GM12864 (cell line): ENCODE results near the gene RPS15.
"Not testable (repeated sequence)": the region's sequence is repeated elsewhere in the genome, so short reads cannot be mapped to it uniquely, and the experiment has no call there.

Source experiments
- DNase-seq: peaks from one replicate; pipeline ENCODE4 v3.0.0-alpha.2; 2011; ENCODE audit warnings: low read depth
- H3K4me3 ChIP-seq: 2 replicates; pipeline ENCODE4 v1.5.1; 2011; ENCODE audit warnings: mild to moderate bottlenecking, low read depth, low read length, control low read depth
- TF ChIP-seq, protein P1 (sequence below): IDR thresholded peaks from 2 replicates; pipeline ENCODE4 v1.5.1; 2011; ENCODE audit warnings: low read depth, mild to moderate bottlenecking, moderate library complexity, low read length, control low read depth, inconsistent platforms; ENCODE audit errors: missing control alignments

RPS15 gene

DNA sequence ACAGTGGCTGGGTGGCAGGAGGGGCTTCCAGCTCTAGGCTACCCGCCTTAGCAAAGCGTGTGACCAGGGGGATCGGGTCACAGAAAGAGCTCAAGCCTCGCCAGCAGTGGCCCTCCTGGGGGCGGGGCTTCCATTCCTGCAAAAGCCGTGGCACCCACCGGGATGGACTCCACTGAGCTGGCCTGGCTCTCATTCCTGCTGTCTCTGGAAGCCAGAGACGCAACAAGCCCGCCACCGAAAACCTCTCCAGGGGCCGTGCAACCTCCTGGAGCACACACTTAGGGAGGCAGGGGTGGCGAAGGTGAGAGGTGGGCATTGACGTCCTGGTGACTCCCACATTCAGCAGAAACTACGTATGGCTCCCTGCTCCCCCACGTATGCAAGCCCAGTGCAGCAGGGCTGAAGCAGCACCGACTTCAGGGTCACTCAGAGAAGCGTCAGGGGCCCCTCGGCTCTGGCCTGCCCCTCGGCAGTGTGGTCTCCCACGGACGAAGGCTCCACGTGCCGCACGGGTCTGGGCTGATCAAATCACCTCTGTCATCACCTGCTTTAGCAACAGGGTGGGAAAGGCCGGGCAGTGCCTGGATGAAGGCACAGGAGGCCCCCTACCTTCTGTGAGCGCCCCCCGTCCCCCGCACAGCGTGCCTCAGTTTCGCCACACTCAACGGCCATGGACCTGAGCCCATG, 37.7 kb downstream of the RPS15 start:
- no peak overlapping the region for H3K4me3 ChIP-seq
- DNase-seq = no peak
- TF ChIP-seq, protein P1, sequence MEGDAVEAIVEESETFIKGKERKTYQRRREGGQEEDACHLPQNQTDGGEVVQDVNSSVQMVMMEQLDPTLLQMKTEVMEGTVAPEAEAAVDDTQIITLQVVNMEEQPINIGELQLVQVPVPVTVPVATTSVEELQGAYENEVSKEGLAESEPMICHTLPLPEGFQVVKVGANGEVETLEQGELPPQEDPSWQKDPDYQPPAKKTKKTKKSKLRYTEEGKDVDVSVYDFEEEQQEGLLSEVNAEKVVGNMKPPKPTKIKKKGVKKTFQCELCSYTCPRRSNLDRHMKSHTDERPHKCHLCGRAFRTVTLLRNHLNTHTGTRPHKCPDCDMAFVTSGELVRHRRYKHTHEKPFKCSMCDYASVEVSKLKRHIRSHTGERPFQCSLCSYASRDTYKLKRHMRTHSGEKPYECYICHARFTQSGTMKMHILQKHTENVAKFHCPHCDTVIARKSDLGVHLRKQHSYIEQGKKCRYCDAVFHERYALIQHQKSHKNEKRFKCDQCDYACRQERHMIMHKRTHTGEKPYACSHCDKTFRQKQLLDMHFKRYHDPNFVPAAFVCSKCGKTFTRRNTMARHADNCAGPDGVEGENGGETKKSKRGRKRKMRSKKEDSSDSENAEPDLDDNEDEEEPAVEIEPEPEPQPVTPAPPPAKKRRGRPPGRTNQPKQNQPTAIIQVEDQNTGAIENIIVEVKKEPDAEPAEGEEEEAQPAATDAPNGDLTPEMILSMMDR = no peak

DNA sequence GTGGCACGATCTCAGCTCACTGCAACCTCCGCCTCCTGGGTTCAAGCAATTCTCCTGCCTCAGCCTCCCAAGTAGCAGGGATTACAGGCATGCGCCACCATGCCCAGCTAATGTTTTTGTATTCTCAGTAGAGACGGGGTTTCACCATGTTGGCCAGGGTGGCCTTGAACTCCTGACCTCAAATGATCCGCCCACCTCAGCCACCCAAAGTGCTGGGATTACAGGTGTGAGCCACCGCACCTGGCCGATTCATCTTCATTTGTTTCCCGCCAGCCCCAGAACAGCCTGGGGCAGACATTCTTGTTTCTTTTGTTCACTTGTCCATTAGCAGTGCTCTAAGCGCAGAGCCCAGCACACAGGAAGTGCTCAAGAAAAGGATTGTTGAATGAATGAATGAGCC, 38.9 kb downstream of the RPS15 start:
- not testable (repeated sequence) for H3K4me3 ChIP-seq

DNA sequence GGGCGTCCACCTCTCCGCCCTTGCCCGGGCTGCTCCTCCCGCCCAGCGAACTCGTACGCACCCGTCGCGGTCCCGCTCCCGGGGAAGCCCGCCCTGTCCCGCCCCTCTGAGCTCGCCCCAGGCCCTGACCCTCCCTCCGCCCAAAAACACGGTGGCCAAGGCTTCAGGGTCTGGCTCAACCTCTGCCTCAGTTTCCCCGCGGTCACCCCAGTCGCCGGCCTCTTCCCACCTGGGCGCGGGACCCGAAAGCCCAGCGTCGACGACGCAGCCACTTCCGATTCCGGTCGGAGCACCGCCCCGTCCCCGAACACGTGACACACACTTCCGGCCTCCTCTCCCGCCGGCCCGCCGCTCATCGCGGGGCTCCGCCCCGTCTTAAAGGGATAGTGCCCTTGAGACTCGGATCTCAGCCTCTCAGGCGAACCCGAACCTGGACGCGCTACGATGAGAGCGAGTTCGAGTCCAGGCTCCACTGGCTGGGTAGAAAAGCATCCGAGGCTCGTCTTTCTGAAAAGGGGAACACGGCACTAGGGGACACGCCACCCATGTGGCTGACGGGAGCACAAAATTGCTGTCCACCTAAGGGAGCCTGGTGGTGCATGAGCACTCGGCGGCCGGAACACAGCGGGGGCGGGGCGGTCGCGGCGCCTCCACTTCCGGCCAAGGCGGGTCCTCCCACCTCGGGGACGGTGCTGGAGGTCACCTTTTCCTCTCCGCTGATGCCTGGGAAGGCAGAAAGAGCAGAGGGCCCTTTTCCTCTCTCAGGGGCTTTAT, 40.9 kb downstream of the RPS15 start, which contains the start of gene C19orf25:
Gene C19orf25 (minus strand): TSS at position 282 of the 774 bp plus-strand sequence. CDS start 312 bp downstream, outside the sequence.
- peak; percentile 79 for DNase-seq
- TF ChIP-seq, protein P1 = no peak
- H3K4me3 ChIP-seq = peak within 1 kb of the TSS; percentile 73

More for the DNA sequence above, 38.9 kb downstream of the RPS15 start:
- DNase-seq = not testable (repeated sequence)

DNA sequence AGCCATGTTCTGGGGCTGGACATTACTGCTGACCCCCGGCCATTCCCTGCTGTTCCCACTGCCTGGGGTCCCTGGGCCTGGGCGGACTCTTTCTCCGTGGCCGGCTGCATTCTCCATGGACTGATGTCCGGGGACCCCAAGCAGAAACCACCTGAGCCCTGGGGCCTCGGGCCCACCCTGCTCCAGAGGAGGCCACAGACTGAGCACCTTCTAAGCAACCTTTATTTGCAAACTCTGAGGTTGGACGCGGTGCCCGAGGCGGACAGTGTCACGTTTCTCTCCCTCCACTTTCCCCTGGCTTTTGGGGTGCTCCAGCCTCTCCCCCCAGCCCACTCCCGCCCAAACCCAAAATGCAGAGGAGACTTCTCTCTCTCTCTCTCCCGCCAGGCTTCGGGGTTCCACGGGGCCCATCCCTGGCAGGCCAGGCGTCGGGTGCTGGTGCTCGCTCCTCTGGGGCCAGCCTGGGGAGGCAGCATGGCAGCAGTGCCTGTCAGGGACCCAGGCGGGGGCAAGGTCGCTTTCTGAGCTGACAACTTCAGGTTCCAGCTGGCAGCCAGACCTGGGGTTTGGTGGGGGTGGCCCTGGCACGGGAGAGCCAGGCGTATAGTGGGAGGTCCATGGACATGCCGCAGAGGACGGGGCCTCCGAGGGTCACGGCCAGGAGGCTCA, 43.2 kb downstream of the RPS15 start:
- H3K4me3 ChIP-seq = no peak overlapping the region
- no peak for DNase-seq
- TF ChIP-seq, protein P1 = no peak

DNA sequence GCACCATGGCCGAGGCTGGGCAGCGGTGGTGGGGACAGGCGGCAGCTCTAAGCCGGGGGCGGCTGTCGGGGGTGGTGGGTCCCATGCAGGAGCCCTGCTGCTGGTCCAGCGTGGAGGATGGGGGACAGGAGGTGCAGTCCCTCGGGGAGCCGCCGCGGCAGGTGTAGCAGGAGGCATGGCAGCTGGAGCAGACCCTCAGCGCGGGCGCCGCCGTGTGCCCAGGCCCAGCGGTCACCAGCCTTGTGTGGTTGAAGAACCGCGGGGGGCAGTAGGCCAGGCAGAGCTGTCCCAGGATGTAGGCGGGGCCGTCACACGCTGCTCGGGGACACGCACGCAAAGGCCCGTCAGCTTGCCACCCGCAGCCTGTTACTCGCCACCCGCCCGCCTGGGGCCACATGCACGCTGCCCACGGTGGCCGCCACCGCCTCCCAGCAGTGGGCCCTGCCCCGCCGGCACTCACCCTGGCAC, 43.7 kb downstream of the RPS15 start:
- no peak overlapping the region for H3K4me3 ChIP-seq
- TF ChIP-seq, protein P1 = no peak
- DNase-seq = no peak

DNA sequence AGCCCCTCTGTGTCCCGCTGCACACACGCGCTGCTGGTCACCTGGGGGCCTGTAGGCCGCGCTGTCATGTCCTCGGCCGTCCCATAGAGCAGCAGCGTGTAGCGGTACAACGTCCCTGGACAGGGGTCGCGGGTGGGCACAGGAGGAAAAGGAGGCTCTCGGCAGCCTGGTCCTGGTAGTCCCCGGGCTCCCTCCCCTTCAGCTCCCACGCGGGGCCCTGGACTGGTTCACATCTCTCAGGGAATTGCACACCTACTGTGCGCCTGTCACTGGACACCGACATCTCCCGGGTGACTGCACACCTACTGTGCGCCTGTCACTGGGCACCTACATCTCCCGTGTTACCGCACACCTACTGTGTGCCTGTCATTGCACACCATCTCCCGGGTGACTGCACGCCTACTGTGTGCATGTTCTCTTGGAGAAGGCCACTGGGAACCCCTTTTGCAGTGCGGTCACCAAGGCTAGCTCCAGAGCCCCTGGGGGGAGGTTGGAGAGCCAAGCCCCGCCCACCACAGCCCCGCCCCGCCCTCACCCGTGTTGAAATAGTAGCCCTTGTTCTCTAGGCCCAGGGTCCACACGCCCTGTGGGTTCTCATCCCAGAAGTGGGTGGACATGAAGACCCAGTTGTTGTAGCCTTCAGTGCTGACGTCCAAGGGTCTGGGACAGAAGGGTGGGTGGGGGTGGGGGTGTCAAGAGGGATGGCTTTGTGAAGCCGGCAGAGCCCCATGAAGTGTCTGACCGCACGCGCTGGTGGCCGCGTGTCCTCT, 44.4 kb downstream of the RPS15 start:
- no peak overlapping the region for H3K4me3 ChIP-seq
- no peak for DNase-seq
- TF ChIP-seq, protein P1 = no peak
